GM12891 (cell line): Measurements from ENCODE around the gene EBP.

Source experiments
- POLR2A ChIP-seq: IDR thresholded peaks from 2 replicates; pipeline ENCODE4 v1.6.1; 2011; ENCODE audit warnings: low read depth, low read length, control low read depth
- TAF1 ChIP-seq: IDR thresholded peaks from 2 replicates; pipeline ENCODE4 v1.6.1; 2011; ENCODE audit warnings: low read depth, low read length, control low read depth

DNA sequence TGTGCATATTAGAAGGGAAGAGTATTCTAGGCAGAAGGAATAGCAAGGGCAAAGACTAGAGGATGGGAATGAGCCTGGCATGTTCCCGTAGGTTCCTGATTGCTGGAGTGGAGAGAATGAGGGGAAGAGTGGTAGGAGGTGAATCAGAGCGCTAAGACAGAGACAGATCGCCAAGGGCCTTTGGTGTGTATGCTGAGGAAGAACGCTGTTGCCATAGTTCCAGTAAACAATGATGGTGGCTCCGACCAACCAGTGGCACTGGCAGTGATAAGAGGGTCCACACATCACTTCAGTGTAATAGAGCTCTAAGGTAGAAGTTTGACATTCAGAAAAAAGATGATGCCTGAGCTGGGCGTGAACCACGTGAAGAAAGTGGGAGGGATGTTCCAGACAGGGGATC lies 18.9 kb downstream of the EBP start:
- TF ChIP-seq TAF1 (no peak), POLR2A (no peak)
